MM.1S (cell line): ENCODE data around the gene VAV2.

Source experiments
- CTCF ChIP-seq: fragments of 300-600 bp; sonication (generic); IDR thresholded peaks from 2 replicates; pipeline ENCODE4 v1.5.1; 2016; ENCODE audit warnings: antibody characterized with exemption, low read length, mixed read lengths
- EZH2 ChIP-seq: fragments of 300-600 bp; sonication (generic); optimal IDR thresholded peaks from 2 replicates; pipeline ENCODE3; 2017; ENCODE audit warnings: low read depth, mild to moderate bottlenecking, antibody characterized with exemption, low read length, mixed read lengths
- EZH2phosphoT487 ChIP-seq: fragments of 300-600 bp; sonication (generic); IDR thresholded peaks from 2 replicates; pipeline ENCODE4 v1.6.1; 2018; ENCODE audit warnings: antibody characterized with exemption, low read length

GRCh38 chr9:133812077-133812868, 179.9 kb downstream of the VAV2 start:
- TF ChIP-seq EZH2 (no peak), CTCF (no peak), EZH2phosphoT487 (no peak)
